Brain microvascular endothelial cell (primary cell): ENCODE measurements around the gene FNDC3B.

ENCODE experiments used
- DNase-seq: peaks from one replicate; pipeline ENCODE4 v3.0.0-alpha.2; 2020
- H3K27ac ChIP-seq: fragments of 250-450 bp; sonication (Bioruptor Pico); 2 replicates; pipeline ENCODE4 v1.5.1; 2020; ENCODE audit warnings: mild to moderate bottlenecking, moderate library complexity
- H3K27me3 ChIP-seq: fragments of 250-450 bp; sonication (Bioruptor Pico); replicated peaks from 2 replicates; pipeline ENCODE4 v1.5.1; 2020; ENCODE audit warnings: mild to moderate bottlenecking
- H3K36me3 ChIP-seq: fragments of 250-450 bp; sonication (Bioruptor Pico); replicated peaks from 2 replicates; pipeline ENCODE4 v1.5.1; 2020; ENCODE audit warnings: mild to moderate bottlenecking
- H3K4me3 ChIP-seq: 2 replicates; pipeline ENCODE4 v1.5.1; 2011; ENCODE audit warnings: low read depth, mild to moderate bottlenecking, control low read depth, low read length, moderate library complexity
- in situ Hi-C: cut with HindIII; loops from 2 replicates; pipeline ENCODE4 v1.10.0; 2017; ENCODE audit warnings: low sequenced_read_pairs, low pct_ligation_motif_present
- TF ChIP-seq, protein P1 (sequence below): IDR thresholded peaks from 2 replicates; pipeline ENCODE4 v1.5.1; 2011; ENCODE audit warnings: low read depth, mild to moderate bottlenecking, moderate library complexity, low read length, control low read depth, inconsistent platforms; ENCODE audit errors: missing control alignments

FNDC3B gene

DNA sequence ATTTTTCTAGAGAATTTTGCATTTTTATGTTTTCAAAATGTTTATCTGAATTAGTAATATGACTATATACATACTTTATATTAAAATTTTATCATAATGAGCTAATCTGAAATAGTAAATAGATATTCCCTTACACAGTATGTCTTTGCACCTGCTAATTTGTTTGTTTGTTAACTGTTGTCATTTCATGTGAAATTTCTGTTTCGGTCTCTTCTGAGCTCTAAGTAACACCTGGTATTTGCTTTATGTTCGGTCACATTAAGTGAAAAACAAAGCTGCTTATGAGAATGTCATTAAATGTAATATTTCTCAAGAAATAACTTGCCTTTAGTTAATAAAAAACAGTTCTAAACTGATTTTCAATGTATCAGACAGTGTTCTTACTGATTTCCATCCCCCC lies 61.1 kb downstream of the FNDC3B start:
- H3K27me3 ChIP-seq: no peaks in the 10 kb centered on the region
- no peak overlapping the region for H3K4me3 ChIP-seq
- no peak overlapping the region for H3K27ac ChIP-seq
- H3K36me3 ChIP-seq: peaks cover 3% of the 10 kb centered on the region
- TF ChIP-seq, protein P1, sequence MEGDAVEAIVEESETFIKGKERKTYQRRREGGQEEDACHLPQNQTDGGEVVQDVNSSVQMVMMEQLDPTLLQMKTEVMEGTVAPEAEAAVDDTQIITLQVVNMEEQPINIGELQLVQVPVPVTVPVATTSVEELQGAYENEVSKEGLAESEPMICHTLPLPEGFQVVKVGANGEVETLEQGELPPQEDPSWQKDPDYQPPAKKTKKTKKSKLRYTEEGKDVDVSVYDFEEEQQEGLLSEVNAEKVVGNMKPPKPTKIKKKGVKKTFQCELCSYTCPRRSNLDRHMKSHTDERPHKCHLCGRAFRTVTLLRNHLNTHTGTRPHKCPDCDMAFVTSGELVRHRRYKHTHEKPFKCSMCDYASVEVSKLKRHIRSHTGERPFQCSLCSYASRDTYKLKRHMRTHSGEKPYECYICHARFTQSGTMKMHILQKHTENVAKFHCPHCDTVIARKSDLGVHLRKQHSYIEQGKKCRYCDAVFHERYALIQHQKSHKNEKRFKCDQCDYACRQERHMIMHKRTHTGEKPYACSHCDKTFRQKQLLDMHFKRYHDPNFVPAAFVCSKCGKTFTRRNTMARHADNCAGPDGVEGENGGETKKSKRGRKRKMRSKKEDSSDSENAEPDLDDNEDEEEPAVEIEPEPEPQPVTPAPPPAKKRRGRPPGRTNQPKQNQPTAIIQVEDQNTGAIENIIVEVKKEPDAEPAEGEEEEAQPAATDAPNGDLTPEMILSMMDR: no peak
- in situ Hi-C loops: no loop called here
- DNase-seq: no peak

DNA sequence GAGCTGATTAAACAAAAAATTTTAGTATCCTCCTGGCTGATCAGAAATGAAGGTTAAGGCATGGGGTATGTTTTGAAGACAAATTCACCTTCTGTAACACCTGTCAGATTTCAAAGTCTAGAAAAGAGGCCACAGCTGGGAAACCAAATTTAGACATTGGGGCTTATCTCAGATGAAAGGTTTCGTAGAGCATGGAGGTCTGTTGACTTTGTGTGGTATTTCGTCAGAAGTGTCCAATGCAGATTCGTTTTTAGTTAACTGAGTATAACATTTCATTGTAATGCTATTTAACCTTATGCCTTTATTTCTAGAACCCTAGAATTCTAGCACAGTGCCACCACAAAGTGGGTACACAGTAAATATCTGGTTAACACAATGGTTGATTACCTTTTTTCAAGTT lies 61.7 kb downstream of the FNDC3B start:
- Histone ChIP-seq H3K27ac (no peak overlapping the region), H3K36me3 (peaks cover 3% of the 10 kb centered on the region), H3K4me3 (no peak overlapping the region), H3K27me3 (no peaks in the 10 kb centered on the region)
- in situ Hi-C loops: no loop called here
- no peak for DNase-seq
- TF ChIP-seq, protein P1: no peak

DNA sequence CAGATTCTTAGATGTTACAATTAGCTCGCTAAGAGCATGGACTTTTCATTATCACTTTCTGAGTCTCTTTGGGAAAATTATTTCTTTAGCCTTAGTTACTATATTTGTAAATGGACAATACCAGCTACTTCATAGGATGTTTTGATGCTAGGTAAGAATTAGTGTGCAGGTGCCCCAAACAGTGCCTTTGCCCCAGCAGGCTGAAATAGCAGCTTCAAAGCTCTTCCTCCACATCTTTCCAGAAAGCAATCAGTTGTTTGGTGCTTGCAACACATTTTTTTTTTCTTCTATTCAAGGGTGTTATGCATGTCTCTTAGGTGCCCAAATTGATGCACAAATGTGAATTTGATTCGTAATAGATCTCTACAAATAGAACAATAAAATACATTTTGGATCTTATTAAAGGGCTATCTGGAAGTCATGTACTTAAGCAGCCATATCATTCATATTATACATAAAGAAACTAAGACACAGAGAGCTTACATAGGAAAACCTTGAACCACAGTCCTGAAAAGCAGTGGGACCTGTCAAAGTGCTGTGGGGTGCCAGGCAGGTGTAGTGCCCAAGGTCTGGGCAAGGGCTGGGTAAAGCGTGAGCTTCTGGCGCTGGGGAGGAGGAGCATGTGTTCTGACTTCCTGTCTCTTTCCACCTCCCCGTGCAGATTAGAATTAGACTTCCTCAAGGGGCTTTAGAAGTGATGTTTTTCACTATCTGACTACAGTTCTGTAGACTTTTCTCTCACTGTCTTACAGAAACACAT lies 62.9 kb downstream of the FNDC3B start:
- peak overlapping the region; percentile 62 for H3K27ac ChIP-seq
- TF ChIP-seq, protein P1: no peak
- no peaks in the 10 kb centered on the region for H3K27me3 ChIP-seq
- H3K4me3 ChIP-seq: no peak overlapping the region
- no peak for DNase-seq
- H3K36me3 ChIP-seq: peaks cover 4% of the 10 kb centered on the region
- in situ Hi-C loops: no loop called here

DNA sequence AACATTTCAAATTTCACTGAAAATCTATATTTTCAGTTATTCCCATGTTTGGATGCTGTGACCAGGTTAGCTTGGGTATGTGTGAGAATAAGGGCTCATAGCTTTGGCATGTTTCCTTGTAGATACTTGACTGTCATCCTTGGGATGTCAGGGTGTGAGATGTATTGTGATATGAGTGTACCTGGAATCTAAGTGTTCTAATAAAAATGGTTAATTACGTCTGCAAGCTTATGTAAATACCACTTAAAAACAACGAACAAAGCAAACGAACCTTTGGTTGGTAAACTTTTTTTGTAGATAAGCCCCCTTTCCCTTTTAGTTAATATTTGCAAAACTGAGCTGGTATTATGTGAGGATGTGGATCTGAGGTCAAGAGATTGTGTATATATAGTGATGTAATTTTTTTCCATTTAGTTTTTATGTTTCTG lies 63.5 kb downstream of the FNDC3B start:
- H3K27me3 ChIP-seq: no peaks in the 10 kb centered on the region
- in situ Hi-C loops: no loop called here
- DNase-seq: no peak
- TF ChIP-seq, protein P1: no peak
- H3K27ac ChIP-seq: peak overlapping the region; percentile 62
- H3K4me3 ChIP-seq: no peak overlapping the region
- peaks cover 8% of the 10 kb centered on the region for H3K36me3 ChIP-seq

DNA sequence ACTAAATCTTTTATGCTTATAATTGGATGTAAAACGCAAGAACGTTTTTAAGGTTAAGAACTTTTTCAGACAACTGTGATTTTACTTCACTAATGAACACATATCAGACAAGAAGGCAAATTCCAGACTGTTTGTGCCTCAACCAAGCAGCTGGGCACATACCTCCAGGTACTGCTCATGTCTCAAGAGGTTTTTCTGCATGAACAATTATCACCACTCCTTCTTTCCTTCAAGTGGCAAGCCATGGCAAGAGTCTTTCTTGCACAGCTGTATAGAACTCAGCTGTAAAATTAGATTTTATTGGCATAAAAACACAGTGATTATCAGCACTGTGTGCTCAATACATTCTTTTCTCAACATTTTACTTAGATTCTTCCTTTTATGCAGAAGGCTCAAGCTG lies 64.3 kb downstream of the FNDC3B start:
- H3K27ac ChIP-seq: peak overlapping the region; percentile 62
- in situ Hi-C loops: no loop called here
- no peak overlapping the region for H3K4me3 ChIP-seq
- H3K27me3 ChIP-seq: no peaks in the 10 kb centered on the region
- DNase-seq: peak; percentile 67
- TF ChIP-seq, protein P1: no peak
- peaks cover 6% of the 10 kb centered on the region for H3K36me3 ChIP-seq
